GM18499 (cell line): ENCODE measurements around the gene METTL2A.
"Not testable (repeated sequence)": the region's sequence is repeated elsewhere in the genome, so short reads cannot be mapped to it uniquely, and the experiment has no call there.

Source experiments
- ATAC-seq: cut with Tn5 transposase; IDR thresholded peaks from one replicate; pipeline ENCODE4 v1.9.1; 2021; ENCODE audit warnings: moderate number of reproducible peaks; ENCODE audit not compliant: insufficient read depth, unreplicated experiment

The METTL2A gene

GRCh38 chr17:62470666-62471379 is 47.1 kb downstream of the METTL2A start:
- not testable (repeated sequence) for ATAC-seq

- ATAC-seq: not testable (repeated sequence)
These were observed 47.7 kb downstream of the METTL2A start for GRCh38 chr17:62471380-62471880.

GRCh38 chr17:62473030-62473982 is 49.6 kb downstream of the METTL2A start:
- not testable (repeated sequence) for ATAC-seq

DNA sequence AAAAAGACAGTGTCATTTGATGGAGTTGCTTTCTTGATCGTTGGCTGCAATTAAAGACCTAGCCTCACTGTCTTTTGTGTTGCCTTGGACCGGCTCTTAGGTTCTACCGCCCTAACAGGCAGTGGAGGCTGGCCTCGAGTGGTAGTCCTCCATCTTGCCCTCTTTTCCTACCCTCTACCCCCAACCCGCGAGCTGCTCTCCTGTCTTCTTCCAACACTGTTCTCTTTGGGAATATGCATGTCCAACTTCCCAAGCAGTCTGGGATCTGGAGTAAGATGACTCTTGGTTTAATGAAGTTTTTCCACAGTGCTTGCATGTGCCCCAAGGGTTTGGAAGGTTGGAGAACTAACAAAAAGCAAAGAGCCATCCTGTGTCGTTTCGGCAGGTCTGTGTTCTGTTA is 53.4 kb downstream of the METTL2A start:
- ATAC-seq: not testable (repeated sequence)

DNA sequence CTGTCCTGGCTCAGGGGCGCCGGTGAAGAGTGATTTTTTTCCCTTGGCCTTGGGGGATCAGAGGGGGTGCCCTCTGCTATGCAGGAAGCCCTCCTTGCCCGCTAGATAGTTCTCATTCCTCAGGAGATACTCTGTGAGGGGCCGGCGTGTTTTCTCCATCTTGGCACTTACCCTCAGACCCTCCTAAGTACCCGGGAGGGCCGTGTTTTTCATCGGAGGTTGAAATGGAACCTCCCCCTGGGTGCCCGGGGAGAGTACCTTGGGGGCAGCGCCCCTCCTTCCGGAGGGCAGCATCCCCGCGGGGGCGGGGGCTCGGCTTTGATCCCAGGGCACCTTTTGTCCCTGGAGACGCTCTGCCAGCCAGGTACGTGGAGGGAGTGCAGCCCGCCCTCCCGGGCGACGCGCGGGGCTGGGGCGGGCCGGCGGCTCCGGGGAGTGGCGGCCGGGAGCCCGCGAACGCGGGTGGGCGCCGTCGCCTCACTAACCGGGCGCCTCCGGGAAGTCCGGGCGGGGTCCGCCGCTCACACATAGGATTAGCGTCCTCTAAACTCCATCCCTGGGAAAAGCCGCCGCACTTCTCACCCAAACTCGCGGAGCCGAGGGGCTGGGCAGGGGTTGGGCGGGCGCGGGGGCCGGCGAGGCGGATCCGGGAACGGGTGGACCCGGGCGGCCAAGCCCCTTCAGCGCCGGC is 54.2 kb downstream of the METTL2A start:
- not testable (repeated sequence) for ATAC-seq

DNA sequence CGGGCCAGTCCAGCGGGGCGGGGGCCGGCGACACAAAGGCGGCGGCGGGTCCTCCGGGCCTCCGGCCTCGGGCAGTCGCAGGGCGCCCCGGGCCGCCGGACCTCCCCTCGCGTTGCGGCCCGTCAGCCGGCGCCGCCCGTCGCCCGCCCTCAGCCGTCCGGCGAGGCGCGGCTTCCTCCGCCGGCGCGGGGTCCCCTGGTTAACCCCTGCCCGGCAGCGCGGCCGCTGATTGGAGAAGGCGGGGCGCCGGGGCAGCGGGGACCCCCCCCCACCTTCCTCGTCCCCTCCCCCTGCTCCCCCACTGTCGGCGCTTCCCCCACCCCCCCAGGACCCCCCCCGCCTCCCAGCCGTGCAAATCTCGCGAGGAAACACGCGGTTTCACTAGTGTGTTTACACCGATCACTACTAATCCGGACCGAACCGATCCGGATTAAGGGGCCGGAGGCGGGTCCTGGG is 54.8 kb downstream of the METTL2A start, which contains the start of gene TLK2:
Gene TLK2, plus strand, starts transcription at position 402 of the 456 bp plus-strand sequence. CDS start 2,301 bp downstream, outside the sequence.
- ATAC-seq: no peak

DNA sequence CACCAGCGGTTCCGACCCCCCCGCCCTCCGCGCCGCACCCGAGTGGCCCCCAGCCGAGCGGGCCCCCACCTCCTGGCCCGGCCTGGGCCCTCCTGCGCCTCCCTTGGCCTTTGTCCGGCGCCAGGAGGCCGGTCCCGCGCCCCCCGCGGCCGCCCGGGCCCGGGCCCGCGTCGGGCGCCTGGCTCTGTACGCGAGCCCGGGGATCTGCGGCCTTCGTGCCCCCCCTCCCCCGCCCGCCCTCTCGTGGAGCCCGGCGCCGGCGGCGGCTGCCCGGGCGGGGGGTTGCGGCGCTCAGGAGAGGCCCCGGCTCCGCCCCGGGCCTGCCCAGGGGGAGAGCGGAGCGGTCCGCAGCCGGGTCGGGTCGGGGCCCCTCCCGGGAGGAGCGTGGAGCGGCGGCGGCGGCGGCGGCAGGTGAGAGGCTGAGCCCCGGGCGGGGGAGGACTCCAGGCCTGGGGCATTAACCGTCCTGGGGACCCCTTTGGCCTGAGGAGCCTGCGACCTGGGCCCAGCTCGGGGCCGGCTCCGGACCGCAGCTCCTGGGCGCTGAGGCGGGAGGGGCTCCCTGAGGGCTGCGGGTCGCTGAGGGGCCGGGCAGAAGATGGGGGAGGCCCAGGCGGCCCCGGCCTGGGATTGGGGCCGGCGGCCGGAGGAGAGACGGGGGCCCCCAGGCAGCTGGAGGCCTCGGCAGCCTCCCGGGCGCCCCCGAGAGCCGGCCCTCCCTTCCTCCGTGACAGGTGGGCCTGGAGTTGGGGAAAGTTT is 55.4 kb downstream of the METTL2A start:
- not testable (repeated sequence) for ATAC-seq

DNA sequence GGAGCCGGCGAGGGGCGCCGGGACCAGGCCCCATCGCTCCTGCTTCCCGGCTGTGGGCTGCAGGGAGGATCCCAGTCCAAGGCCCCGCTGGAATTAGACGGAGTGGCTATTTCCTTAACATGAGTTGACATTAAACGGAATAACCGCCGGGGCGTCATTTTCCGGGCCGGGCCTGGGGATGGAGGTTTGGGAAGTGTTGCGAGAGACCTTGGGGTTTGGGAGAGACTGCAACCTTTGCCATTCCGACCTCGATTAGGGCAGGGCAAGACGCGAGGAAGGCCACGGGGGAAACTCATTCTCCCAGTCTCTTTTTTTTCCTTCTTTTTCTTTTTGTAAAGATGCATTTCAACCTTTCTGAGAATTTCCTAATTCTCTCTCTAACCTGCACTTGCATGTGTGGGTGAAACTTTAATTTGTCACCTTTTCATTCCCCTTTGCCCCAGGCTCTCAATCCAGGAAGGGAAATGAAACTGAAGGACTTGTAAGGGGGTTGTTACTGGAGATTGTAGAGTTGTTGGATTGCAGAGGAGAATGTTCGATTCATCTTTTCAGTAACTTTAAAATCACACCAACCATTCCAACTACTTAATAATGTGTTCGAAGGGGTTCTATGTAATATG is 56.1 kb downstream of the METTL2A start:
- ATAC-seq: not testable (repeated sequence)

DNA sequence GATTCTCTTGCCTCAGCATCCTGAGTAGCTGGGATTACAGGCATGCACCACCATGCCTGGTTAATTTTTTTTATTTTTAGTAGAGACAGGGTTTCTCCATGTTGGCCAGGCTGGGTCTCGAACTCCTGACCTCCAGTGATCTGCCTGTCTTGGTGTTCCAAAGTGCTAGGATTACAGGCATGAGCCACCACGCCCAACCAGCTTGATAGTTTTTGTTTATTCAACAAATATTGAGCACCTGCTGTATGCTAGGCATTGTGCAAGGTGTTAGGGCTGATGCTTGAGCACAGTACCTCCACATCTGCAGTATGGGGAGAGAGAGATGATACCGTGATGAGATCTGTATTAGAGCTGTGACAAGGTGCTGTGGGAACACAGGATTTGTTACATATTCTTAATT is 58.9 kb downstream of the METTL2A start:
- ATAC-seq: not testable (repeated sequence)

- not testable (repeated sequence) for ATAC-seq
These were observed 67.3 kb downstream of the METTL2A start for GRCh38 chr17:62490990-62491389.

DNA sequence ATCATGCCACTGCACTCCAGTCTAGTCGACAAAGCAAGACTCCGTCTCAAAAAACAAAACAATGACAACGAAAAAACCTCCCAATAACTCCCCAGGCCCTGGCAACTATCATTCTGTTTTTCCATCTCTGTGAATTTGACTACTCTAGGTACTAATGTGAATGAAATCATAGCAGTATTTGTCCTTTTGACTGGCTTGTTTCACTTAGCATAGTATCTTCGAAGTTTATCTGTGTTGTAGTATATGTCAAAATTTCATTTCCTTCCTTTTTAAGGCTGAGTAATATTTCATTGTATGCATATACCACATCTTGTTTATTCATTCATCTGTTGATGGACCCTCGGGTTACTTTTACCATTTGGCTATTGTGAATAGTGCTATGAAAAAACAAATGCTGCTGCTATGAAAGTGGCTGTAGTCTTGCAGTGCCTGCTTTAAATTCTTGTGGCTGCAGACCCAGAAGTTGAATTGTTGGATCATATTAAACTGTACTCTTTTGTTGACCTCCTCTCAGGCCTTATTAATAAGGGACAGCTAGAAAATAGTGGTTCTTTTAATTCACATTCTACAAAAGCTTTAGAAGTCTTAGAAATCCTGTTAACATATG is 69.5 kb downstream of the METTL2A start:
- not testable (repeated sequence) for ATAC-seq

DNA sequence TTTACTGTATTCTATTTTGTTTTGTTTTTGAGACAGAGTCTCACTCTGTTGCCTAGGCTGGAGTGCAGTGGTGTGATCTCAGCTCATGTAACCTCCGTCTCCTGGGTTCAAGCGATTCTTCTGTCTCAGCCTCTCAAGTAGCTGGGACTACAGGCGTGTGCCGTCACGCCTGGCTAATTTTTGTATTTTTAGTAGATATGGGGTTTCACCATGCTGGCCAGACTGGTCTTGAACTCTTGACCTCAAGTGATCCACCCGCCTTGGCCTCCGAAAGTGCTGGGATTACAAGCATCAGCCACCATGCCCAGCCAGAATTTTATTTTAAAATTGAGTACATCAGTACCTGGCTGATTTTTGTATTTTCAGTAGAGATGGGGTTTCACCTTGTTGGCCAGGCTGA is 70.4 kb downstream of the METTL2A start:
- ATAC-seq: not testable (repeated sequence)

DNA sequence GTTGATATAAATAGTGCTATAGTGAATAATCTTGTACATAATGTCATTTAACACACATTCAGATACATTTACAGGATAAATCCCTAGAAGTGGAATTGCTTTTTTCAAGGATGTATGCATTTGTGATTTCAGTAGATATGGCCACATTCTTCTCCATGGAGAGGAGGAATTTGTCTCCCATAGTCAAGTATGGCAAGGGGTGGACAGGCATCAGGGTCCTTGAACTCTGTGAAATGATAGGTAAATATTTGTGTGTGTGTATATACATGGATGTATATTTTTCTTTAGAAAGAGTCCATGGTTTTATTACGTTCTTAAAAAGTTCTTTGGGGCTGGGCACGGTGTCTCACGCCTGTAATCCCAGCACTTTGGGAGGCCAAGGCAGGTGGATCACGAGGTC is 72.6 kb downstream of the METTL2A start:
- ATAC-seq: not testable (repeated sequence)

GRCh38 chr17:62498796-62499195 is 75.1 kb downstream of the METTL2A start:
- ATAC-seq: not testable (repeated sequence)
